ENCODE results near the gene OR4C45. TPM values are rescaled to one million over a fixed set of nuclear protein-coding genes. Genes with fewer than 3 reads are reported as not detected.

The OR4C45 gene
- total RNA-seq, 1 experiment from 2014 or later = not detected

DNA sequence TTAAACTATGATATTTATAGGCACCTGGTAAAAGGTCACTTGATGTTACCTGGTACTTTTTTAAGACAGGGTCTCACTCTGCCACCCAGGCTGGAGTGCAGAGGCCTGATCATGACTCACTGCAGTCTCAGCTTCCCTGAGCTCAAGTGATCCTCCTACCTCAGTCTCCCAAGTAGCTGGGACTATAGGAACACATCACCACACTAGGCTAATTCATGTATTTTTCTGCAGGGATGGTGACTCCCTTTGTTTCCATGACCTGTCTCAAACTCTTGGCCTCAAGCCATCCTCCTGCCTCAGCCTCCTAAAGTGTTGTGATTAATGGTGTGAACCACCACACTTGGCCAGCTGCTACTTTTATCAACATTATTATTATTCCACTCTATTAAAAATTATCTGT lies 47.6 kb downstream of the OR4C45 start:
- H3K4me2 ChIP-seq (ENCODE audit: low read length) = no peak overlapping the region
- ChIA-PET POLR2A (no interaction called here), RAD21 (ENCODE audit: low non-redundant PET in 1 of 2, low total read pairs in 2 of 2, uncharacterized antibody in 2 of 2, unreplicated experiment in 2 of 2) (no interaction called here), CTCF (no interaction called here)
- H3K9me2 ChIP-seq (ENCODE audit: insufficient read depth) = no peaks in the 10 kb centered on the region
- no peaks in the 10 kb centered on the region for H3K4me1 ChIP-seq (ENCODE audit: control insufficient read depth in 1 of 2, insufficient read depth in 2 of 2, low read length in 2 of 2)
- no peak for DNase-seq (ENCODE audit: low read depth, low spot score)
- H4K20me1 ChIP-seq (ENCODE audit: insufficient read depth) = no peaks in the 10 kb centered on the region
- no peaks in the 10 kb centered on the region for H3K27me3 ChIP-seq (ENCODE audit: insufficient read depth, low read length)
- H3K9ac ChIP-seq (ENCODE audit: low read length) = no peak overlapping the region
- H3K27ac ChIP-seq (ENCODE audit: low read depth, low read length) = no peak overlapping the region
- no peak for TF ChIP-seq SP1 (IDR thresholded peaks at IDR 0.05; ENCODE audit: low read depth)
- TF ChIP-seq SRF (IDR thresholded peaks at IDR 0.05; ENCODE audit: low read depth) = no peak
- TF ChIP-seq POLR2A (IDR thresholded peaks at IDR 0.05; ENCODE audit: borderline replicate concordance, extremely low read depth, insufficient read depth, insufficient read length) = no peak
- no peak for TF ChIP-seq RAD21 (IDR thresholded peaks at IDR 0.05; ENCODE audit: low read depth)
- TF ChIP-seq CTCF (IDR thresholded peaks at IDR 0.05 in 2 of 3, conservative IDR thresholded peaks at IDR 0.05 in 1 of 3; ENCODE audit: borderline replicate concordance in 1 of 3, insufficient read depth in 1 of 3, low read depth in 2 of 3, low read length in 2 of 3) = no peak
- no peak for TF ChIP-seq YY1 (IDR thresholded peaks at IDR 0.05; ENCODE audit: extremely low read depth, insufficient replicate concordance, low read depth, low read length)
- TF ChIP-seq, protein P1, sequence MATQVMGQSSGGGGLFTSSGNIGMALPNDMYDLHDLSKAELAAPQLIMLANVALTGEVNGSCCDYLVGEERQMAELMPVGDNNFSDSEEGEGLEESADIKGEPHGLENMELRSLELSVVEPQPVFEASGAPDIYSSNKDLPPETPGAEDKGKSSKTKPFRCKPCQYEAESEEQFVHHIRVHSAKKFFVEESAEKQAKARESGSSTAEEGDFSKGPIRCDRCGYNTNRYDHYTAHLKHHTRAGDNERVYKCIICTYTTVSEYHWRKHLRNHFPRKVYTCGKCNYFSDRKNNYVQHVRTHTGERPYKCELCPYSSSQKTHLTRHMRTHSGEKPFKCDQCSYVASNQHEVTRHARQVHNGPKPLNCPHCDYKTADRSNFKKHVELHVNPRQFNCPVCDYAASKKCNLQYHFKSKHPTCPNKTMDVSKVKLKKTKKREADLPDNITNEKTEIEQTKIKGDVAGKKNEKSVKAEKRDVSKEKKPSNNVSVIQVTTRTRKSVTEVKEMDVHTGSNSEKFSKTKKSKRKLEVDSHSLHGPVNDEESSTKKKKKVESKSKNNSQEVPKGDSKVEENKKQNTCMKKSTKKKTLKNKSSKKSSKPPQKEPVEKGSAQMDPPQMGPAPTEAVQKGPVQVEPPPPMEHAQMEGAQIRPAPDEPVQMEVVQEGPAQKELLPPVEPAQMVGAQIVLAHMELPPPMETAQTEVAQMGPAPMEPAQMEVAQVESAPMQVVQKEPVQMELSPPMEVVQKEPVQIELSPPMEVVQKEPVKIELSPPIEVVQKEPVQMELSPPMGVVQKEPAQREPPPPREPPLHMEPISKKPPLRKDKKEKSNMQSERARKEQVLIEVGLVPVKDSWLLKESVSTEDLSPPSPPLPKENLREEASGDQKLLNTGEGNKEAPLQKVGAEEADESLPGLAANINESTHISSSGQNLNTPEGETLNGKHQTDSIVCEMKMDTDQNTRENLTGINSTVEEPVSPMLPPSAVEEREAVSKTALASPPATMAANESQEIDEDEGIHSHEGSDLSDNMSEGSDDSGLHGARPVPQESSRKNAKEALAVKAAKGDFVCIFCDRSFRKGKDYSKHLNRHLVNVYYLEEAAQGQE (IDR thresholded peaks at IDR 0.05; ENCODE audit: low read depth) = no peak
- no peak for TF ChIP-seq JUND (IDR thresholded peaks at IDR 0.05)
- no peak for TF ChIP-seq CBX3 (IDR thresholded peaks at IDR 0.05; ENCODE audit: low read depth)
- TF ChIP-seq POLR2AphosphoS5 (IDR thresholded peaks at IDR 0.05; ENCODE audit: low read depth, low read length) = no peak
- TF ChIP-seq MAX (IDR thresholded peaks at IDR 0.05) = no peak
- no peak overlapping the region for H3K4me3 ChIP-seq (replicated peaks in 1 of 2; ENCODE audit: low read depth in 1 of 2, low read length in 2 of 2)
- ATAC-seq = no peak
- no peaks in the 10 kb centered on the region for H3K79me2 ChIP-seq (ENCODE audit: insufficient read depth, low read length)
- H2AFZ ChIP-seq (ENCODE audit: low read depth, low read length, poor library complexity, severe bottlenecking) = no peak overlapping the region
- intact Hi-C loops (cut with micrococcal nuclease) = no loop called here
- no TSS peak for BruUV-seq (replicated peaks)
- no peaks in the 10 kb centered on the region for H3K36me3 ChIP-seq (ENCODE audit: control insufficient read depth in 1 of 2, insufficient read depth in 2 of 2, low read length in 2 of 2)
- H3K9me3 ChIP-seq (ENCODE audit: control insufficient read depth in 1 of 2, insufficient read depth in 1 of 2, low read depth in 1 of 2, low read length in 2 of 2) = peaks cover 3 to 5% of the 10 kb centered on the region in 2 experiments; a peak in 2 of 4 replicates

Other genes starting within 250 kb of the OR4C45 start
- not detected for gene OR4C13, start 80.5 kb upstream of the OR4C45 start, total RNA-seq (2021; ENCODE audit: unreplicated experiment)
- gene OR4C12, start 50.3 kb upstream of the OR4C45 start, total RNA-seq (2021; ENCODE audit: unreplicated experiment) = not detected

Measured in HCT116 (cell line).